ENCODE data around the gene CAP2. TPM values are rescaled to one million over a fixed set of nuclear protein-coding genes. Genes with fewer than 3 reads are reported as not detected.

CAP2 gene
- total and polyA plus RNA-seq, 2 experiments from 2014 or later = 6.7 to 9.1 TPM

GRCh38 chr6:17536586-17536985 lies 143.2 kb downstream of the CAP2 start:
- H3K27me3 Mint-ChIP-seq (ENCODE audit: insufficient read depth, low read depth, poor library complexity) = peaks cover 1% of the 10 kb centered on the region
- H3K4me1 ChIP-seq (ENCODE audit: insufficient read depth) = no peaks in the 10 kb centered on the region
- no peak overlapping the region for H3K27ac ChIP-seq (ENCODE audit: low read depth)
- H3F3A ChIP-seq (replicated peaks; ENCODE audit: low read depth) = no peaks in the 10 kb centered on the region
- no peak overlapping the region for H3K4me3 ChIP-seq
- H3K27me3 ChIP-seq (ENCODE audit: insufficient read depth) = no peaks in the 10 kb centered on the region
- H3K4me3 Mint-ChIP-seq = no peak overlapping the region
- no peaks in the 10 kb centered on the region for H4K20me1 ChIP-seq (replicated peaks; ENCODE audit: insufficient read depth)
- no peaks in the 10 kb centered on the region for H3K9me2 ChIP-seq (ENCODE audit: insufficient read depth)
- TF ChIP-seq NANOG (IDR thresholded peaks at IDR 0.05; ENCODE audit: borderline replicate concordance) (no peak), ZNF462 (CRISPR knock-in tag; IDR thresholded peaks at IDR 0.05) (no peak), CREB1 (CRISPR knock-in tag; IDR thresholded peaks at IDR 0.05; ENCODE audit: low read depth) (no peak), ZNF114 (CRISPR knock-in tag; IDR thresholded peaks at IDR 0.05) (no peak), EZH2phosphoT487 (IDR thresholded peaks at IDR 0.05; ENCODE audit: unreplicated experiment) (no peak), JUNB (IDR thresholded peaks at IDR 0.05; ENCODE audit: unreplicated experiment) (no peak), STAT1 (IDR thresholded peaks at IDR 0.05; ENCODE audit: unreplicated experiment) (no peak), ZNF331 (CRISPR knock-in tag; IDR thresholded peaks at IDR 0.05; ENCODE audit: low read depth) (no peak), EZH2 (IDR thresholded peaks at IDR 0.05; ENCODE audit: low read depth, unreplicated experiment) (no peak), POLR2AphosphoS5 (IDR thresholded peaks at IDR 0.05; ENCODE audit: low read depth) (no peak), REST (IDR thresholded peaks at IDR 0.05; ENCODE audit: unreplicated experiment) (no peak)
- TF ChIP-seq, protein P1, sequence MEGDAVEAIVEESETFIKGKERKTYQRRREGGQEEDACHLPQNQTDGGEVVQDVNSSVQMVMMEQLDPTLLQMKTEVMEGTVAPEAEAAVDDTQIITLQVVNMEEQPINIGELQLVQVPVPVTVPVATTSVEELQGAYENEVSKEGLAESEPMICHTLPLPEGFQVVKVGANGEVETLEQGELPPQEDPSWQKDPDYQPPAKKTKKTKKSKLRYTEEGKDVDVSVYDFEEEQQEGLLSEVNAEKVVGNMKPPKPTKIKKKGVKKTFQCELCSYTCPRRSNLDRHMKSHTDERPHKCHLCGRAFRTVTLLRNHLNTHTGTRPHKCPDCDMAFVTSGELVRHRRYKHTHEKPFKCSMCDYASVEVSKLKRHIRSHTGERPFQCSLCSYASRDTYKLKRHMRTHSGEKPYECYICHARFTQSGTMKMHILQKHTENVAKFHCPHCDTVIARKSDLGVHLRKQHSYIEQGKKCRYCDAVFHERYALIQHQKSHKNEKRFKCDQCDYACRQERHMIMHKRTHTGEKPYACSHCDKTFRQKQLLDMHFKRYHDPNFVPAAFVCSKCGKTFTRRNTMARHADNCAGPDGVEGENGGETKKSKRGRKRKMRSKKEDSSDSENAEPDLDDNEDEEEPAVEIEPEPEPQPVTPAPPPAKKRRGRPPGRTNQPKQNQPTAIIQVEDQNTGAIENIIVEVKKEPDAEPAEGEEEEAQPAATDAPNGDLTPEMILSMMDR (conservative IDR thresholded peaks at IDR 0.05; ENCODE audit: low read depth in 2 of 2) = no peak
- TF ChIP-seq, protein P2, sequence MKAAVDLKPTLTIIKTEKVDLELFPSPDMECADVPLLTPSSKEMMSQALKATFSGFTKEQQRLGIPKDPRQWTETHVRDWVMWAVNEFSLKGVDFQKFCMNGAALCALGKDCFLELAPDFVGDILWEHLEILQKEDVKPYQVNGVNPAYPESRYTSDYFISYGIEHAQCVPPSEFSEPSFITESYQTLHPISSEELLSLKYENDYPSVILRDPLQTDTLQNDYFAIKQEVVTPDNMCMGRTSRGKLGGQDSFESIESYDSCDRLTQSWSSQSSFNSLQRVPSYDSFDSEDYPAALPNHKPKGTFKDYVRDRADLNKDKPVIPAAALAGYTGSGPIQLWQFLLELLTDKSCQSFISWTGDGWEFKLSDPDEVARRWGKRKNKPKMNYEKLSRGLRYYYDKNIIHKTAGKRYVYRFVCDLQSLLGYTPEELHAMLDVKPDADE (IDR thresholded peaks at IDR 0.05) = no peak
- H3K27ac Mint-ChIP-seq = no peak overlapping the region
- no peak for DNase-seq (ENCODE audit: low spot score)
- no peaks in the 10 kb centered on the region for H3K79me2 ChIP-seq (replicated peaks; ENCODE audit: insufficient read depth)
- no peak overlapping the region for H2AFZ ChIP-seq
- no peak for ATAC-seq
- no peak overlapping the region for H3K4me2 ChIP-seq
- no peaks in the 10 kb centered on the region; the same call in 1 of the 2 replicates for H3K36me3 ChIP-seq (ENCODE audit: insufficient read depth)
- H3K9me3 Mint-ChIP-seq = no peaks in the 10 kb centered on the region
- H3K36me3 Mint-ChIP-seq (ENCODE audit: low read depth) = peaks cover 7% of the 10 kb centered on the region
- no peaks in the 10 kb centered on the region for H3K4me1 Mint-ChIP-seq

All from GM23338 (cell line).